BLaER1 (cell line): ENCODE measurements around the gene ZFP92.

Source experiments
- H3K27ac ChIP-seq: shearing (Covaris generic); formaldehyde crosslinking; 2 replicates; pipeline ENCODE4 v1.8.1; 2022
- H3K27me3 ChIP-seq: shearing (Covaris generic); formaldehyde crosslinking; 2 replicates; pipeline ENCODE4 v1.8.1; 2022
- H3K36me3 ChIP-seq: shearing (Covaris generic); formaldehyde crosslinking; 2 replicates; pipeline ENCODE4 v1.8.1; 2022
- H3K4me1 ChIP-seq: shearing (Covaris generic); formaldehyde crosslinking; 2 replicates; pipeline ENCODE4 v1.8.1; 2022
- H3K4me2 ChIP-seq: shearing (Covaris generic); formaldehyde crosslinking; 2 replicates; pipeline ENCODE4 v1.8.1; 2022
- H3K4me3 ChIP-seq: shearing (Covaris generic); formaldehyde crosslinking; 2 replicates; pipeline ENCODE4 v1.8.1; 2022
- H3K9ac ChIP-seq: shearing (Covaris generic); formaldehyde crosslinking; 2 replicates; pipeline ENCODE4 v1.8.1; 2022
- H3K9me3 ChIP-seq: shearing (Covaris generic); formaldehyde crosslinking; 2 replicates; pipeline ENCODE4 v1.8.1; 2022
- H4K20me1 ChIP-seq: shearing (Covaris generic); formaldehyde crosslinking; 2 replicates; pipeline ENCODE4 v1.8.1; 2022
- Cebpa-rat ChIP-seq: shearing (Covaris generic); IDR thresholded peaks from 2 replicates; pipeline ENCODE4 v1.8.1; 2022

The ZFP92 gene

DNA sequence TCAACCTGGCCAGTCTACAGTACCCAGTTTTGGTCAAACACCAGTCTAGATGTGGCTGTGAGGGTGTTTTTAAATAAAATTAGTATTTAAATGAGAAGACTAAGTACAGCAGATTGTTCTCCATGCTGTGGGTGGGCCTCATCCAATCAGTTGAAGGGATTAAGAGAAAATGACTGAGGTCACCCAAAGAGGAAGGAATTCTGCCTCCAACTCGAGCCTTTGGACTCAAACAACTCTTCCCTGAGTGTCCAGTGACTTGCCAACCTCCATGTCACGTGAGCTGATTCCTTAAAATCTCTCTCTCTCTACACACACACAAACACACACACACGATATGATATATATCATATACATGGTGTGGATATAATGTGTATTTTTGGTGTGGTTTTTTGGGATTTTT lies 24.6 kb downstream of the ZFP92 start:
- Histone ChIP-seq H3K4me2 (no peak overlapping the region), H3K9ac (no peak overlapping the region), H3K9me3 (peaks cover 13% of the 10 kb centered on the region), H3K27ac (no peak overlapping the region), H3K27me3 (peaks cover 40% of the 10 kb centered on the region), H3K4me1 (no peaks in the 10 kb centered on the region), H4K20me1 (no peaks in the 10 kb centered on the region), H3K36me3 (no peaks in the 10 kb centered on the region), H3K4me3 (no peak overlapping the region)
- TF ChIP-seq Cebpa-rat = no peak

DNA sequence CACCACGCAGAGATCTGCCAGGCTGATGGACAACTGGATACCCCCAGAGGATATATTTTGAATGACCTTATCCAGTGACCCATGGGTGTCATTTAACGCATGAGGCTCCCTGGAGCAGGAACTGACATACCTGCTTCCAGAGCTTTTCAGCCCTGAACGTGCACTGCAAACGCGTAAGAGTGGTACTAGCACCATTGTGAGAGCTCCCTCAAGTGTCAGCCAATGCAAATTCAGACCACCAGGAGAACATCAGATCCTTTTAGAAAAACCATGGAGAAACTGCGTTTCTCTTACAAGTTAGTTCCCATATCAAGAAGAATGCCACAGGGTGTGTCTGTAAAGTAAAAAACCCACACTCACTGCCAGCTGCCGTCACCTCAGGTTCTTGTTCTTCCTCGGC lies 27.3 kb downstream of the ZFP92 start:
- Histone ChIP-seq H3K36me3 (no peaks in the 10 kb centered on the region), H3K9ac (no peak overlapping the region), H3K4me2 (no peak overlapping the region), H3K27me3 (peaks cover 41% of the 10 kb centered on the region), H3K9me3 (no peaks in the 10 kb centered on the region), H4K20me1 (no peaks in the 10 kb centered on the region), H3K4me1 (no peaks in the 10 kb centered on the region), H3K4me3 (no peak overlapping the region), H3K27ac (no peak overlapping the region)
- TF ChIP-seq Cebpa-rat = no peak

DNA sequence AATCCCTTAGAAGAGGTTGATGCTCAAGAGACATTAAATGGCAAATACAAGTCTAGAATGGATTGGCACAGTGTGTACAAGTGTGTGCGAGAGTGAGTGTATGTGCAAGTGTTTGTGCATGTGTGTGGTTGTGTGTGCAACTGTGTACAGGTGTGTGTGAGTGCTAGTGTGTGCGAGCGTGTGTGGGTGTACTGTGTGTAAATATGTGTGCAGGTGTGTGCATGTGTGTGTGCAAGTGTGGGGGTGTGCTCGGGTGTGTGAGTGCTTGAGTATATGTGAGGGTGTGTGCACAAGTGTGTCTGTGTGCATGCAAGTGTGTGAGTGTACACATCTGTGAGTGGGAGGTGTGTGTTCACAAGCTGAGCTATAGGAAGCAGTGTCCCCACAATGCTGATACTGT lies 28.7 kb downstream of the ZFP92 start:
- Histone ChIP-seq H3K36me3 (no peaks in the 10 kb centered on the region), H3K4me1 (no peaks in the 10 kb centered on the region), H3K4me3 (no peak overlapping the region), H3K27me3 (peaks cover 27% of the 10 kb centered on the region), H3K9ac (no peak overlapping the region), H3K9me3 (peaks cover 6% of the 10 kb centered on the region; the same call in 1 of the 2 replicates), H3K27ac (no peak overlapping the region), H3K4me2 (no peak overlapping the region), H4K20me1 (no peaks in the 10 kb centered on the region; the same call in 1 of the 2 replicates)
- TF ChIP-seq Cebpa-rat = no peak

DNA sequence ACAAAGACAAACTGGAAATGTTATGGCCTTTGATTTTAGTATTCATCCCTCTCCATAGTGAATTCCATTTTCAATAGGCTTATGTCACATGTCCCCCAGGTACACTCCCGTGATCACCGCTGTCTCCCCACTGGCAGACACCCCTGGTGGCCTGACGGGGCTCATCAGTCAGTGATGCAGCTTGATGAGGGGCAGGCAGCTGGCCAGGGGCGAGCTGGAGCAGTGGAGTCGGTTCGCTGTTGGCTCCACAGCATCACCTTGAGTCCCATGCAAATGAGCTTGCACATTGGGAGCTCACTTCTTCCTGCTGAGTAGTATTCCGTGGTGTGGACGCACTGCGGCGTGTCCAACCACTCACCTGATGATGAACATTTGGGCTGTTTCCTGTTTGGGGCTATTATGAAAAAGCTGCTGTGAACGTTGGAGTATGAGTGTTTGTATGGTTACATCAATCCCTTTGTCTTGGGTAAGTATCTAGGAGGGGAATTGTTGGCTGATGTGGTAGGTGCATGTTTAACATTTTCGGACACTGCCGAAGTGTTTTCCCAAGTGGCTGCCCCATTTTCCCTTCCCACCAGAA lies 29.4 kb downstream of the ZFP92 start:
- H3K9me3 ChIP-seq = peaks cover 6% of the 10 kb centered on the region; the same call in 1 of the 2 replicates
- H3K27me3 ChIP-seq = peaks cover 26% of the 10 kb centered on the region
- no peak overlapping the region for H3K9ac ChIP-seq
- TF ChIP-seq Cebpa-rat = no peak
- H3K4me1 ChIP-seq = no peaks in the 10 kb centered on the region
- no peaks in the 10 kb centered on the region for H3K36me3 ChIP-seq
- H3K27ac ChIP-seq = no peak overlapping the region
- H3K4me3 ChIP-seq = no peak overlapping the region
- H3K4me2 ChIP-seq = no peak overlapping the region
- no peaks in the 10 kb centered on the region; the same call in 1 of the 2 replicates for H4K20me1 ChIP-seq

DNA sequence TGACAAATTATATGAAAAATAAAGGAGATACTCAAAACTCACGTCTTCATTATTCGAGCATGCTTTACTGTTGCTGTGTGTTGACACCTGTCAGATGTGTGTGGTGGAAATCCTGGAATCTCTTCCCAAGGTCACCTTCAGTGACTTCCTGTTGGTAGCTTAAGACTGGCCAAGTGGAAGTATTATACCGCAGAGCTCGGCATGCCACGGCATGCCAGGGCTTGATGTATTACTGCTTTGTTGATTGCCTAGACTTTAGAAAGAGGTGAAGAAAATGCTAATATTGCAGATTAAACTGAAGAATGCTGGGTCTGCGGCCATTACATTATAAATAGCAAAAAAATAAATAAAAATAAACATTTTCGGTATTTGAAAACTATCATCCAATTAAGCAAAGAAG lies 30.0 kb downstream of the ZFP92 start:
- Histone ChIP-seq H3K4me3 (no peak overlapping the region), H3K4me2 (no peak overlapping the region), H4K20me1 (peaks cover 5% of the 10 kb centered on the region; the same call in 1 of the 2 replicates), H3K27me3 (peaks cover 29% of the 10 kb centered on the region), H3K9me3 (peaks cover 6% of the 10 kb centered on the region; the same call in 1 of the 2 replicates), H3K9ac (no peak overlapping the region), H3K27ac (no peak overlapping the region), H3K36me3 (no peaks in the 10 kb centered on the region), H3K4me1 (no peaks in the 10 kb centered on the region)
- no peak for TF ChIP-seq Cebpa-rat

DNA sequence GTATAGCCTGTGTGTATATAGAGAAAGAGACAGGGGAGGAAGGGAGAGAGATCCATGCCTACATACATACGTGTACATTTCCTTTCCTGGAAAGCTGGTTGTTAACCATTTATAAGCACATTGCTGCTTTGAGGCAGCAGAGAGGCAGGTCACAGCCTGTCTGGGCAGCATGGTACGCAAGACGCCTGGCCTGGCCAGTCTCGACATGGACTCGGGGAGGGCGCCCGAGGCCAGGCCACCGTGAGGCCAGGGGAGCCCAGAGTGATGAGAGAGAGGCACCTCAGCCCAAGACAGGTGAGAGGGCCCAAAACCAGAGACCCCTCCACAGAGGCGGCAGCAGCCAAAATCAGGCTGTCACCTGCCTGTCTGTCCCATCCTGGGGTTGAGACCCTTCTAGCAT lies 30.7 kb downstream of the ZFP92 start:
- Histone ChIP-seq H3K4me3 (no peak overlapping the region), H3K9me3 (peaks cover 6% of the 10 kb centered on the region; the same call in 1 of the 2 replicates), H3K27me3 (peaks cover 34% of the 10 kb centered on the region), H3K9ac (no peak overlapping the region), H3K27ac (no peak overlapping the region), H3K4me1 (0 out of 2 replicates have a peak, but pooled peaks cover under 1% of the 10 kb centered on the region), H4K20me1 (peaks cover 12% of the 10 kb centered on the region; the same call in 1 of the 2 replicates), H3K4me2 (no peak overlapping the region), H3K36me3 (no peaks in the 10 kb centered on the region)
- TF ChIP-seq Cebpa-rat = no peak

DNA sequence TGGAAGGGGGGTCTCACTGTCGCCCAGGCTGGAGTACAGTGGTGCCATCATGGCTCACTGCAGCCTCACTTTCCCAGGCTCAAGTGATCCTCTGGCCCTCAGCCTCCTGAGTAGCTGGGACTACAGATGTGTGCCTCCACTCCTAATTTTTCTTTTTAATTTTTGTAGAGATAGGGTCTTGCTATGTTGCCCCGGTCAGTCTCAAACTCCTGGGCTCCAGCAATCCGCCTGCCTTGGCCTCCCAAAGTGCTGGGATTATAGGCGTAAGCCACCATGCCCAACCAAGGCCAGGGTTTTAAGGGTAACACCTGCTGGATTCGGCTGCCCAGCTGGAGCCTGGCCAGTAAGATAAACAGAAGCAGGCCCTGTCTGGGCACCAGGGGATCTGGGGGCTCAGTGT lies 31.2 kb downstream of the ZFP92 start:
- no peak overlapping the region for H3K4me2 ChIP-seq
- peaks cover 6% of the 10 kb centered on the region; the same call in 1 of the 2 replicates for H3K9me3 ChIP-seq
- no peak overlapping the region for H3K27ac ChIP-seq
- peaks cover 38% of the 10 kb centered on the region for H3K27me3 ChIP-seq
- H3K36me3 ChIP-seq = no peaks in the 10 kb centered on the region
- no peak for TF ChIP-seq Cebpa-rat
- no peak overlapping the region for H3K4me3 ChIP-seq
- H3K4me1 ChIP-seq = 0 out of 2 replicates have a peak, but pooled peaks cover 5% of the 10 kb centered on the region
- H3K9ac ChIP-seq = no peak overlapping the region
- H4K20me1 ChIP-seq = peaks cover 17% of the 10 kb centered on the region; the same call in 1 of the 2 replicates

DNA sequence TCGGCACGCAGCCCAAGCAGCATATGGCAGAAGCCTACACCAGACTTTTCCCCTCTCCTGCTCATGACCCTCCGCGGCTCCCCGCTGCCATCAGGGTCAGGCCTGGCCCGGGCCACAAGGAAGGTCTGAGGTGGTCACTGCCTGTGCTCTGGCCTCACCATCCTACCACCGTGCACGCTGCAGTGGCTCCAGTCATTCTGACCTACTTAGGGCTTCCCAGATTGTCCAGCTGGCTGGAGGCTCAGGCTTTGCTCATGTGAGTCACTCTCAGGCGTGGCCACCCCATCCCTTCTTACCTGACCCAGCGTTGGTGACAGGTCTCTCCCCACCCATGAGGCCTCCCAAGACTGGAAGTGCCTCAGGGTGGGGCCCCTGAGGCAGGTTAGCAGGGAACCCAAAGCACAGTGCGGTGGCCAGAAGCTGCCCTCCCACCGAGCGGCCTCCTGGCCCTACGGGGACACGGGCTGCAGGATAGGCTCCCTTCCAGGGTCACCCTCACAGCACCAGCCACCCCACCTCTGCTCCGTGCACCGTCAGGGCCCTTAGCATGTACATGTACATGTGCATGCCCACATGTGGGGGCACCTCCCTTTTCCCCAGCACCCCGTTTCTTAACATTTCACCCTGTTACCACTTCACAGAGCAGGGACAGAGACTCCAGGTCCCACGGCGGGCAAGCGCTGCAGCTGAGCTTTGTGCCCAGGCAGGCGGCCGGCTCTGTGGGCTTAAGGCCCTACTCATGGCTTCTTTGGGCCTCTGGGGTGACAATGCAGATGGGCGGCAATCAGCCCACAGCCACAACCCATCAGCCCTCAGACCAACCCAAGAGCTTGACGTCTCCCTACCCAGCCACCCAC lies 32.4 kb downstream of the ZFP92 start:
- TF ChIP-seq Cebpa-rat = no peak
- H3K36me3 ChIP-seq = no peaks in the 10 kb centered on the region

DNA sequence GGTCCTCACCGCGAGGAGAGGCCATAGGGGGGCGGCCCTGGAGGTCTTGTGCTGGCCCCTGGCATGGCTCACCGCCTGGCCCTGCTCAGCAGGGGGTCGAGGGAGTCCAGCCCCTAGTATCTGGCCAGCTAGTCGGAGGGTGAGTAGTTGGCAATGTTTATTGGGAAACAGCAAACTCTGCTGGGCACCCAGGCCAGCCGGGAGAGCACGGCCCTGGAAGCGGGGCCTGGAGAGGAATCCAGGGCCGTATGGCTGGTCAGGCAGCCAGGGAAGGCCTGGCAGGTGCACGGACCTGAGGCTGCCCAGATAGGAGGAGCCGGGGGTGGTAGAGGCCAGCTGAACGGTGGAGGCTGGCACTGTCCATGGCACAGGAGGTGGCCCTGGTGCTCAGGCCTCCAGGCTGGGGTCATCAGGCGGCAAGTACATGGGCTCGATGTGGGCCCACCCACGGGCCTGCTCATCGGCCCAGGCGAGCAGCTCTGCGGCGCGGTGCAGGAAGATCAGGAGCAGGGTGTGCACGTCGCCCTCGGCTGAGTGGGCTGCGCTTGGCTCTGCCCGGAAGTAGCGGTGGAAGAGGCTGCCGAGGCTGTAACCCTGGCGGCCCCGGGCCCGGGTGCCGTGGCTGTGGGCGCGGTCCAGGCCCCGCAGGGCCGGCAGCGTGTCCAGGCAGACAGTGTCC lies 33.2 kb downstream of the ZFP92 start:
- H3K9ac ChIP-seq = no peak overlapping the region
- no peak overlapping the region for H3K27ac ChIP-seq
- H3K27me3 ChIP-seq = peaks cover 42% of the 10 kb centered on the region
- peaks cover 6% of the 10 kb centered on the region; the same call in 1 of the 2 replicates for H3K9me3 ChIP-seq
- H3K4me2 ChIP-seq = no peak overlapping the region
- peaks cover 2% of the 10 kb centered on the region; the same call in 1 of the 2 replicates for H3K36me3 ChIP-seq
- TF ChIP-seq Cebpa-rat = no peak
- peaks cover 21% of the 10 kb centered on the region; the same call in 1 of the 2 replicates for H4K20me1 ChIP-seq
- H3K4me1 ChIP-seq = 0 out of 2 replicates have a peak, but pooled peaks cover 6% of the 10 kb centered on the region
- no peak overlapping the region for H3K4me3 ChIP-seq

More for the DNA sequence above, 32.4 kb downstream of the ZFP92 start:
- Histone ChIP-seq H3K4me2 (no peak overlapping the region), H3K9ac (no peak overlapping the region), H3K4me1 (0 out of 2 replicates have a peak, but pooled peaks cover 6% of the 10 kb centered on the region), H3K27ac (no peak overlapping the region), H3K9me3 (peaks cover 6% of the 10 kb centered on the region; the same call in 1 of the 2 replicates), H3K27me3 (peaks cover 37% of the 10 kb centered on the region), H3K4me3 (no peak overlapping the region), H4K20me1 (peaks cover 18% of the 10 kb centered on the region; the same call in 1 of the 2 replicates)
